T-helper 2 cell (primary cell): ENCODE data around the gene GPAM.
"Not testable (repeated sequence)": the region's sequence is repeated elsewhere in the genome, so short reads cannot be mapped to it uniquely, and the experiment has no call there.

ENCODE experiments used
- DNase-seq, 5 experiments: peaks; one replicate each; pipeline versions ENCODE4 v3.0.0 to v3.0.0-alpha.2; 2012 to 2022

Gene GPAM

GRCh38 chr10:112126172-112126571 is 57.4 kb downstream of the GPAM start:
- no peak for DNase-seq

- DNase-seq, result no peak
Measured at GRCh38 chr10:112124866-112125265, 58.7 kb downstream of the GPAM start.

- DNase-seq, result no peak
Measured at GRCh38 chr10:112122827-112123226, 60.7 kb downstream of the GPAM start.

GRCh38 chr10:112120491-112120890 is 63.1 kb downstream of the GPAM start:
- no peak for DNase-seq

GRCh38 chr10:112115781-112116385 is 67.7 kb downstream of the GPAM start:
- peak in 3 of 5 experiments; percentile 3 to 34 (median 12) for DNase-seq

- DNase-seq, result not testable (repeated sequence)
Measured at GRCh38 chr10:112109779-112110178, 73.8 kb downstream of the GPAM start.
